H1 (cell line): ENCODE results near the gene HIVEP3. TPM values are rescaled to one million over a fixed set of nuclear protein-coding genes. Genes with fewer than 3 reads are reported as not detected.

Experiments used
- BACH1 ChIP-seq: IDR thresholded peaks from 2 replicates; pipeline ENCODE4 v1.6.1; 2012; ENCODE audit warnings: low read length, improper control_type of control experiment
- CHD2 ChIP-seq: IDR thresholded peaks from 2 replicates; pipeline ENCODE4 v1.6.1; 2012; ENCODE audit warnings: low read length, improper control_type of control experiment
- CHD7 ChIP-seq: fragments of 300-600 bp; sonication (generic); IDR thresholded peaks from 2 replicates; pipeline ENCODE4 v1.7.1; 2012; ENCODE audit warnings: low read length, moderate library complexity, mild to moderate bottlenecking, inconsistent platforms; ENCODE audit not compliant: insufficient replicate concordance
- GTF2F1 ChIP-seq: IDR thresholded peaks from 2 replicates; pipeline ENCODE4 v1.6.1; 2012; ENCODE audit warnings: low read depth, low read length, improper control_type of control experiment, borderline replicate concordance
- POLR2A ChIP-seq, 2 experiments: IDR thresholded peaks; 1 replicate in 1 of 2; 2 replicates in 1 of 2; pipeline ENCODE4 v1.6.1; 2011; ENCODE audit warnings: low read depth in 2 of 2, low read length in 2 of 2, mild to moderate bottlenecking in 2 of 2; ENCODE audit errors: control extremely low read depth in 1 of 2
- POU5F1 ChIP-seq: IDR thresholded peaks from 2 replicates; pipeline ENCODE4 v1.6.1; 2011; ENCODE audit warnings: low read depth, mild to moderate bottlenecking, low read length, moderate library complexity
- polyA plus RNA-seq, 7 experiments: library from polyadenylated mRNA; depleted of rRNA in 3 of 7; stranded (reverse) in 5 of 7; unstranded in 2 of 7; fragments of >200 nt in 5 of 7; fragments of 200-250 nt in 2 of 7; gene quantifications; 1 replicate in 5 of 7; 2 replicates in 1 of 7; 4 replicates in 1 of 7; pipeline versions ENCODE4 v1.2.1 to v1.2.3, GENCODE V29; 2011 to 2013; ENCODE audit warnings: missing spikeins in 2 of 7, mixed read lengths in 2 of 7
- total RNA-seq: library from RNA; stranded (reverse); fragmentation: NEBNext Ultra II Directional; extraction: Animal tissue kit (Norgen Biotek cat#: 25700); gene quantifications from 2 replicates; pipeline ENCODE4 v1.2.1, GENCODE V29; 2021

The HIVEP3 gene
- total and polyA plus RNA-seq, 2 of the 8 experiments (the other 6 are each of a cell fraction or from before 2014, with no cell fraction given) = 0.24 to 0.69 TPM

GRCh38 chr1:41917076-41917475 is 1.6 kb downstream of the HIVEP3 start (continued):
- no peak for TF ChIP-seq BACH1
- no peak for TF ChIP-seq CHD7
- no peak for TF ChIP-seq GTF2F1
- no peak for TF ChIP-seq POLR2A (IDR thresholded peaks at IDR 0.05; ENCODE audit: control extremely low read depth in 1 of 2, low read depth in 2 of 2, low read length in 2 of 2)
- TF ChIP-seq POU5F1 = no peak
- no peak for TF ChIP-seq CHD2
